Hair follicular keratinocyte (primary cell): ENCODE results near the gene PGGT1B. TPM values are rescaled to one million over a fixed set of nuclear protein-coding genes. Genes with fewer than 3 reads are reported as not detected.

Source experiments
- total RNA-seq: library from RNA; depleted of rRNA; stranded (reverse); fragments of >200 nt; gene quantifications from 2 replicates; pipeline ENCODE4 v1.2.3, GENCODE V29; 2015

The PGGT1B gene
- total RNA-seq: 6.8 and 7.6 TPM in 2 replicates

DNA sequence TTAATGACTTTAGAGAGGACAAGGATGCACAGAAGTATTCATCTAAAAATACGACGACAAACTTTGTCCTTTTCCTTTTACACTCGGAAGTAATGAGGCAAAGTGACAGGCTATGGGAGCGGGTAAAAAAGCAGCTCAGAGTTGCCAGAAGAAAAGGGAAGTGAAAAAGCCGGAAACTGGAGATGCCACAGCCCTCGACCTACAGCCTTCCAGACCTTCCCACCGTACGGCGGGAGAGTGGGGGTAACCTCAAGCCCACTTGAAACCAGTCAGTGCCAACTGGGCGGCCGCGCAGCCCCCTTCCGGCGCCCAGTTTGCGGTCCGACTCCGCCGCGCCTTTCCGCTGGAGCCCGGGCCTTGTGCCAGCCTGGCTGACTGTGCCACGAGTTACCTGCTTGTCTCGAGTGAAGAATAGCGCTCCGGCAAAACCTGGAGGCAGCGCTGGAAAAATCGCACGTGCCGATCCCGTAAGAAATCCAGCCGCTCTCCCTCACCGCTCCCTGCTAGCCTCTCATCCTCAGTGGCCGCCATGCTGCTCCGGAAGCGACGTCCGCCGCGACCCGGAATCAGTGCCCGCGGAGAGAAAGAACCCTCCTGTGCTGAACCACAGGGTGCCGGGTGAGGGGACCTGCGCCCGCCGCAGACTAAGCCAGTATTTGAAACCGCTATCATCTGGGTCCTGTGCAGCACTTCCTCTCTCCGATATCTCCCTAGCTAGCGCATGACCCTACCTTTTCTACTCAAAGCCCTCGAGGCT, at the start of gene PGGT1B:
Gene PGGT1B (minus strand): TSS at position 557 of the 757 bp plus-strand sequence. CDS start 26 bp downstream, at position 531.

DNA sequence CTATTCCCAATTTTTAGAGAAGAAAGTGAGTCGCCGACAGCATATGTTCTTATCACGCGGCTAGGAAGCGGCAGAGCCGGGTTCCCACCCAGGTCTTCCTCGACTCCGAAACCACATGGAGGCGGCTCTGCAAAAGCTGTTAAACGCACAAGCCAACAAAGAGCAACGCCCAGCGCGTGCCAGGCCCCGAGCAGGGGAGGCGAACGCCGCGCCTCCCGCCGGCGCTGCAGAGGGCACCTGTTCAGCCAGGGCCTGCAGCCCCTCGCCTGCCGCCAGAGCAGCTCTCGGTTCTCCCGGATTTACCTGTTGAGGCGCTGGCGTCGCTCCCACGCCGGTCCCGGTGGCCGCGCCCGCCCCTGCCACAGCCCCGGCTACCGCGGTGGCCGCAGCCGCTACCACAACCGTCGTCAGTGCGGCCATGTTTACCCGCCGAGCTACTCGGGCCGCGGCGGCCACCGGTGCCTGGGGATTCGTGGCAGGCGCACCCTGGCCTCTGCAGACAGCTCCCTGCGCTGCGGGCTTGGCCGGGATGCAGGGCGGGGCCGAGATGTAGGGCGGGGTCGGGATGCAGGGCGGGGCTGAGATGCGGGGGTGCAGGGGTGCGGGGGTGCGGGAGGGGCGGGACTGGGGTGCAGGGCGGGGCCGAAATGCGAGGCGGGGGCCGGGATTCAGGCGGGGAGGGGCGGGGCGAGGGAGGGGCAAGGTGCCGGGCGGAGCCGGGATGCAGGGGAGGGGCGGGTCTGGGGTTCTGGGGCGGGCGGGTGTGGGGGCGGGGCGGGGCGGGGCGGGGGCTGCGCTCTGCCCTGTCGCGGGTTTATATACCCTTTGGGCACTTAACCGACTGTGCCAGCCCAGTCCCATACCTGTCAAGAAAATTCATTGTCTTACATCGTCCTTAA, 33.7 kb upstream of the PGGT1B start, which contains the start of gene CCDC112:
Gene CCDC112 (minus strand): TSS at position 531 of the 899 bp plus-strand sequence. CDS start 111 bp downstream, at position 420.

GRCh38 chr5:115169487-115170133, 93.1 kb downstream of the PGGT1B start, which contains the start of gene TRIM36:
Gene TRIM36 (minus strand): TSS chr5:115169908. CDS start chr5:115169634, 274 bp downstream.

Other genes with a start within 250 kb of the PGGT1B start
- 1.7 and 3.7 TPM in 2 replicates for gene TRIM36, start 93.0 kb downstream of the PGGT1B start, total RNA-seq
- 4.4 and 7.1 TPM in 2 replicates for gene CCDC112, start 33.8 kb upstream of the PGGT1B start, total RNA-seq